Right lobe of liver (tissue), 6 donors: ENCODE results near the gene C2CD4D. TPM values are rescaled to one million over a fixed set of nuclear protein-coding genes. Genes with fewer than 3 reads are reported as not detected.
"Not testable (repeated sequence)": the region's sequence is repeated elsewhere in the genome, so short reads cannot be mapped to it uniquely, and the experiment has no call there.

Experiments used
- ATAC-seq, 4 donors: fragments of 200-7000 bp; cut with Tn5 transposase; one replicate each; pipeline ENCODE4 v1.9.1; 2020; ENCODE audit warnings: mild to moderate bottlenecking in 4 of 4, moderate library complexity in 4 of 4
- DNase-seq, 3 donors: peaks; one replicate each; pipeline ENCODE4 v3.0.0-alpha.2; 2020
- H3K27ac ChIP-seq, 3 donors: fragments of 200-600 bp; one replicate each; pipeline ENCODE4 v1.8.0; 2022
- H3K27me3 ChIP-seq, 2 donors: fragments of 200-600 bp; one replicate each; pipeline ENCODE4 v1.8.0; 2022
- H3K36me3 ChIP-seq, 4 donors: fragments of 200-600 bp; sonication (generic) in 1 of 4; one replicate each; pipeline versions ENCODE4 v1.5.1 to v1.8.0; 2017 to 2022; ENCODE audit warnings: control low read depth in 1 of 4
- H3K4me1 ChIP-seq, 4 donors: fragments of 200-600 bp; sonication (generic) in 1 of 4; one replicate each; pipeline versions ENCODE4 v1.5.1 to v1.8.0; 2017 to 2022; ENCODE audit warnings: control low read depth in 1 of 4
- H3K4me3 ChIP-seq, 3 donors: fragments of 200-600 bp; one replicate each; pipeline ENCODE4 v1.8.0; 2022
- H3K9me3 ChIP-seq, 4 donors: fragments of 200-600 bp; sonication (generic) in 1 of 4; one replicate each; pipeline versions ENCODE4 v1.5.1 to v1.8.0; 2017 to 2022; ENCODE audit warnings: control low read depth in 1 of 4
- POLR2A ChIP-seq: fragments of 450-650 bp; IDR thresholded peaks from one replicate; pipeline ENCODE4 v1.6.1; 2017; ENCODE audit warnings: antibody characterized with exemption, mild to moderate bottlenecking
- WGBS: methylation state at CpG from one replicate; pipeline ENCODE4 v1.1.6; 2018; ENCODE audit warnings: low coverage, low lambda C conversion rate; ENCODE audit not compliant: insufficient coverage; ENCODE audit errors: missing lambda C conversion rate; 5-methylcytosine and 5-hydroxymethylcytosine counted together
- intact Hi-C, 2 donors: fragments of 100-400 bp; cut with DNase I; formaldehyde crosslinking; loops; one replicate each; pipeline versions ENCODE4 v1.11.2 to v1.14.1; 2022
- total RNA-seq, 6 experiments: library from RNA; depleted of rRNA in 2 of 6; stranded (reverse); fragments of >200 nt in 2 of 6; fragmentation: NEBNext Ultra II Directional in 3 of 6; extraction: Animal tissue kit (Norgen Biotek cat#: 25700) in 3 of 6; gene quantifications; one replicate each; pipeline versions ENCODE4 v1.1.0 to v1.2.4, GENCODE V29; 2016 to 2023
- TF ChIP-seq, protein P1 (sequence below), 4 donors: fragments of 200-600 bp in 3 of 4; fragments of 450-650 bp in 1 of 4; IDR thresholded peaks; one replicate each; pipeline versions ENCODE4 v1.5.1 to v1.8.0; 2016 to 2022; ENCODE audit warnings: antibody characterized with exemption in 4 of 4, mild to moderate bottlenecking in 2 of 4
- donor health status: DM: no; HTN: yes; CAD: no.
- donor health status: DM: no; HTN: no; CAD: no.
- donor health status: DM: no; HTN: no; CAD: no.
- donor health status: DM: no; HTN: yes; CAD: no.
- donor health status: DM: no; HTN: yes; CAD: no.

The C2CD4D gene
- total RNA-seq, 6 experiments from 2014 or later: not detected

DNA sequence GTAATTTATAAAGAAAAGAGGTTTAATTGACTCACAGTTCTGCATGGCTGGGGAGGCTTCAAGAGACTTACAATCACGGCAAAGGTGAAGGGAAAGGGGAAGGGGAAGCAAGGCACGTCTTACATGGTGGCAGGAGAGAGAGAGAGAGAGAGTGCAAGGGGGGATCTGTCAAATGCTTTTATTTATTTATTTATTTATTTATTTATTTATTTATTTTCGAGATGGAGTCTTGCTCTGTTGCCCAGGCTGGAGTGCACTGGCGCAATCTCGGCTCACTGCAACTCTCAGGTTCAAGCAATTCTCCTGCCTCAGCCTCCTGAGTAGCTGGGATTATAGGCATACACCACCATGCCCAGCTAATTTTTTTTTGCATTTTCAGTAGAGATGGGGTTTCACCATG is 43.3 kb upstream of the C2CD4D start:
- H3K9me3 ChIP-seq, ATAC-seq, H3K4me3 ChIP-seq, H3K27me3 ChIP-seq, H3K27ac ChIP-seq, intact Hi-C loops, H3K36me3 ChIP-seq, H3K4me1 ChIP-seq, DNase-seq: not testable (repeated sequence)
- 85% methylated on average over 5 of the region's 5 CpGs for WGBS

DNA sequence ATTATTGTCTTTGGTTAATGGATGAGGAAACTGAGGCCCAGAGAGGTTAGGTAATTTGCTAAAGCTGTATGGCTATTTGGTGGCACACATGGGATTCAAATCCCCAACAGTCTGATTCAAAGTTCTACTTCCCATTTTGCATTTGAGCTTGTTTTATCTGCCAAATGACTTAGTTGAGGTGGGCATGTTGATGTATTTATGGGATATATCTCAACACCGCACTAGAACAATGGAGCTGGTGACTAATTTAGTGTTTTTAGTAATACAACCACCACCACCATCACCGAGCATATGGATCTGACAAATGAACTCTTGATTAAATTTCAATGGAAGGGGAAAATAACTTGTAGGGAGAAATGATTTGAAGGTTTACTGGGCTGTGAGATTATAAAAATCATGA is 42.8 kb upstream of the C2CD4D start:
- Histone ChIP-seq H3K4me3 (no peak overlapping the region), H3K9me3 (no peaks in the 10 kb centered on the region), H3K36me3 (peaks cover 0 to 1% (median 0%) of the 10 kb centered on the region in 4 donors), H3K4me1 (no peaks in the 10 kb centered on the region), H3K27me3 (no peaks in the 10 kb centered on the region), H3K27ac (no peak overlapping the region)
- TF ChIP-seq POLR2A: no peak
- TF ChIP-seq, protein P1, sequence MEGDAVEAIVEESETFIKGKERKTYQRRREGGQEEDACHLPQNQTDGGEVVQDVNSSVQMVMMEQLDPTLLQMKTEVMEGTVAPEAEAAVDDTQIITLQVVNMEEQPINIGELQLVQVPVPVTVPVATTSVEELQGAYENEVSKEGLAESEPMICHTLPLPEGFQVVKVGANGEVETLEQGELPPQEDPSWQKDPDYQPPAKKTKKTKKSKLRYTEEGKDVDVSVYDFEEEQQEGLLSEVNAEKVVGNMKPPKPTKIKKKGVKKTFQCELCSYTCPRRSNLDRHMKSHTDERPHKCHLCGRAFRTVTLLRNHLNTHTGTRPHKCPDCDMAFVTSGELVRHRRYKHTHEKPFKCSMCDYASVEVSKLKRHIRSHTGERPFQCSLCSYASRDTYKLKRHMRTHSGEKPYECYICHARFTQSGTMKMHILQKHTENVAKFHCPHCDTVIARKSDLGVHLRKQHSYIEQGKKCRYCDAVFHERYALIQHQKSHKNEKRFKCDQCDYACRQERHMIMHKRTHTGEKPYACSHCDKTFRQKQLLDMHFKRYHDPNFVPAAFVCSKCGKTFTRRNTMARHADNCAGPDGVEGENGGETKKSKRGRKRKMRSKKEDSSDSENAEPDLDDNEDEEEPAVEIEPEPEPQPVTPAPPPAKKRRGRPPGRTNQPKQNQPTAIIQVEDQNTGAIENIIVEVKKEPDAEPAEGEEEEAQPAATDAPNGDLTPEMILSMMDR (IDR thresholded peaks at IDR 0.05): no peak
- DNase-seq: no peak
- intact Hi-C loops: no loop called here
- no peak for ATAC-seq
- 92% methylated on average over 2 of the region's 2 CpGs for WGBS

DNA sequence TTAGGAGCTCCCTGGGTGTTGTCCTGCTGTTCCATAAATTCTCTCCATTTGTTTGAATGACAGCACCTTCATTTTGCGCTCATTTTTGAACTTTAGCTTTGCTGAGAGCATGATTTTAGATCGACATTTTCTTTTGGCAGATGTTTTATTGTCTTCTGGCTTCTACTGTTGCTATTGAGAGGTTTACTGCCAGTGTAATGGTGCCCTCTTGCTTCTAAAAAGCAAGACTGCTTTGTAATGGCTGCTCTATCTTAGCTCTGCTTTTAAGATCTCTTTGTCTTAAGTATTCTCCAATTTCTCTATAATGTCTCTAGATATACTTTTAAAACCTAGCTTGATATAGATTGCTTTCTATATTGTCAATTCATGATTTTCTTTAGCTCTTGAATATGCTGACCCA is 41.9 kb upstream of the C2CD4D start:
- Histone ChIP-seq H3K27ac (no peak overlapping the region), H3K9me3 (no peaks in the 10 kb centered on the region), H3K27me3 (no peaks in the 10 kb centered on the region), H3K4me1 (no peaks in the 10 kb centered on the region), H3K4me3 (no peak overlapping the region), H3K36me3 (no peaks in the 10 kb centered on the region)
- ATAC-seq: no peak
- intact Hi-C loops: no loop called here
- 50% methylated on average over 2 of the region's 2 CpGs for WGBS
- DNase-seq: no peak
- TF ChIP-seq, protein P1 (IDR thresholded peaks at IDR 0.05): peak in 1 of 4 donors; percentile 16
- TF ChIP-seq POLR2A: no peak

DNA sequence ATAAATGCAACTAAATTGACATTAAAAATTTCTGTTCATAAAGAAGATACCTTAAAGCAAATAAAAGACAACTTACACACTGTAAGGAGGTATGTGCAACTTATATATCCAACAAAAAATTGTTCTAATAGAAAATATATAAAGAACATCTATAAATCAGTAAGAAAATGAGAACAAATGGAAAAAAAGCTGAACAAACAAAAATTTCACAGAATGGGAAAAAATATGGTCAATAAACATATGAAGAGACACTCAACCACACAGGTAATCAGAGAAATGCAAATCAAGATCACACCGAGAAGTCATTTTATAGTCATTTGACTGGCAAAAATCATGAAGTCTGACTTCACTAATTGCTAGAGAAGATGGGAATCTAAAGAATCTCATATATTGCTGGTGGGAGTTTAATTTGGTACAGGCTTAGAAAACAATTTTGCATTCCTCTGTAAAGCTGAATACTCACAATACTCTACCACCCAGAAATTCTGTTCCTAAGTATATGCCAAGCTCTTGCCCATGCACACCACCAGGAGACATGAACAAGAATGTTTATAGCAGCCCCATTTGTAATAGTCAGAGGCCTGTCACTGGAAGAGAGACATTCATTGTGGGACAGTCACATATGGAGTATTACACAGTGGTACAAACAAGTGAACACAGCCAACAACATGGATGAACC is 35.9 kb upstream of the C2CD4D start:
- Histone ChIP-seq H3K36me3 (peaks cover 0 to 6% (median under 1%) of the 10 kb centered on the region in 4 donors), H3K9me3 (no peaks in the 10 kb centered on the region), H3K4me1 (no peaks in the 10 kb centered on the region), H3K4me3 (no peak overlapping the region), H3K27ac (no peak overlapping the region), H3K27me3 (no peaks in the 10 kb centered on the region)
- intact Hi-C loops: no loop called here
- TF ChIP-seq, protein P1 (IDR thresholded peaks at IDR 0.05): no peak
- no peak for TF ChIP-seq POLR2A
- DNase-seq: no peak
- WGBS: 83% methylated on average over 1 of the region's 1 CpG
- ATAC-seq: no peak

DNA sequence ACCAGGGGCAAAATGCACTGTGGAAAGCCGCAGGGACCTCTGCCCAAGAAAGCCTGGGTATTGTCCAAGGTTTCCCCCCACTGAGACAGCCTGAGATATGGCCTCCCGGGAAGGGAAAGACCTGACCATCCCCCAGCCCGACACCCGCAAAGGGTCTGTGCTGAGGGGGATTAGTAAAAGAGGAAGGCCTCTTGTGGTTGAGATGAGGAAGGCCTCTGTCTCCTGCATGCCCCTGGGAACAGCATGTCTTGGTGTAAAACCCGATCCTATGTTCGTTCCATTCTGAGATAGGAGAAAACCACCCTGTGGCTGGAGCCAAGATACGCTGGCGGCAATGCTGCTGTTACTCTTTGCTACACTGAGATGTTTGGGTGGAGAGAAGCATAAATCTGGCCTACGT is 33.2 kb upstream of the C2CD4D start:
- DNase-seq, H3K36me3 ChIP-seq, H3K4me3 ChIP-seq, H3K9me3 ChIP-seq, intact Hi-C loops, ATAC-seq, H3K4me1 ChIP-seq, H3K27me3 ChIP-seq, H3K27ac ChIP-seq: not testable (repeated sequence)
- 82% methylated on average over 5 of the region's 9 CpGs for WGBS
